Esophagus squamous epithelium (tissue), 5 donors: ENCODE measurements around the gene GPC5. TPM values are rescaled to one million over a fixed set of nuclear protein-coding genes. Genes with fewer than 3 reads are reported as not detected.

Source experiments
- DNase-seq: peaks from one replicate; lab custom pipeline; 2025; lab: John Stamatoyannopoulos, UW
- H3K27ac ChIP-seq, 4 donors: fragments of 200-600 bp; sonication (generic); one replicate each; pipeline ENCODE4 v1.5.1; 2016 to 2019; ENCODE audit warnings: mild to moderate bottlenecking in 1 of 4
- H3K27me3 ChIP-seq, 4 donors: fragments of 200-600 bp; sonication (generic); 1 replicate in 3 of 4; 2 replicates in 1 of 4; pipeline versions ENCODE4 v1.5.1 to v1.6.0; 2017 to 2021; ENCODE audit warnings: antibody characterized with exemption in 1 of 4
- H3K36me3 ChIP-seq, 3 donors: fragments of 200-600 bp; sonication (generic); one replicate each; pipeline ENCODE4 v1.5.1; 2016 to 2019
- H3K4me1 ChIP-seq, 3 donors: fragments of 200-600 bp; sonication (generic); one replicate each; pipeline ENCODE4 v1.5.1; 2017 to 2019
- H3K4me3 ChIP-seq, 4 donors: fragments of 200-600 bp; sonication (generic); 1 replicate in 3 of 4; 2 replicates in 1 of 4; pipeline ENCODE4 v1.5.1; 2016 to 2019; ENCODE audit warnings: mild to moderate bottlenecking in 2 of 4, moderate library complexity in 1 of 4
- H3K9me3 ChIP-seq, 3 donors: fragments of 200-600 bp; sonication (generic); one replicate each; pipeline ENCODE4 v1.5.1; 2016 to 2019
- POLR2A ChIP-seq, 4 donors: fragments of 450-650 bp; IDR thresholded peaks; one replicate each; pipeline ENCODE4 v1.6.1; 2017; ENCODE audit warnings: antibody characterized with exemption in 4 of 4, mild to moderate bottlenecking in 4 of 4, moderate library complexity in 3 of 4
- WGBS, 2 donors: methylation state at CpG; one replicate each; pipeline ENCODE4 v1.1.5; 2018; 5-methylcytosine and 5-hydroxymethylcytosine counted together
- intact Hi-C: fragments of 100-400 bp; cut with DNase I; formaldehyde crosslinking; loops from one replicate; pipeline ENCODE4 v1.15.0; 2022
- total RNA-seq, 4 donors: library from RNA; depleted of rRNA; stranded (reverse); fragments of >200 nt; gene quantifications; one replicate each; pipeline ENCODE4 v1.1.0, GENCODE V29; 2016
- TF ChIP-seq, protein P1 (sequence below), 6 experiments: fragments of 450-650 bp in 4 of 6; fragments of 200-600 bp in 2 of 6; sonication (generic) in 2 of 6; IDR thresholded peaks; one replicate each; pipeline ENCODE4 v1.5.1; 2016 to 2019; ENCODE audit warnings: antibody characterized with exemption in 6 of 6, mild to moderate bottlenecking in 4 of 6, moderate library complexity in 4 of 6
- donor health status: DM: yes; HTN: yes; CAD: no.

GPC5 gene
- total RNA-seq, 4 donors from 2014 or later: not detected

DNA sequence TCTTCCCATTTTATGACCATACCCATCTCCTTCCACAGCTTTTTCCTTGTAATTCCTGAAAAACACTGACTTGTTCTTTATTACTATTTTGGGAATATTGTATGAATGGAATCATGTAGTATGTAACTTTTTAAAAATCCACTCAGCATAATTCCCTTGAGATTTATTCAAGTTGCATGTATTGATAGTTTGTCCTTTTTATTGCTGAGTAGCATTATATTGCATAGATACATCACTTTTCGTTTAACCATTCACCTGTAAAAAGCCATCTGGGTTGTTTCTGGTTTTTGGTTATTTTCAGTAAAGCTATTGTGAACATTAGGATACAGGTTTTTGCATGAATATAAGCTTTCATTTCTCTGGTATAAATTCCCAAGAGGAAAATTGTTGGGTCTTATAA lies 115.4 kb downstream of the GPC5 start:
- no peak overlapping the region for H3K4me3 ChIP-seq
- intact Hi-C loops: no loop called here
- H3K27ac ChIP-seq: no peak overlapping the region
- no peaks in the 10 kb centered on the region for H3K27me3 ChIP-seq
- no peak for TF ChIP-seq POLR2A (IDR thresholded peaks at IDR 0.05)
- TF ChIP-seq, protein P1, sequence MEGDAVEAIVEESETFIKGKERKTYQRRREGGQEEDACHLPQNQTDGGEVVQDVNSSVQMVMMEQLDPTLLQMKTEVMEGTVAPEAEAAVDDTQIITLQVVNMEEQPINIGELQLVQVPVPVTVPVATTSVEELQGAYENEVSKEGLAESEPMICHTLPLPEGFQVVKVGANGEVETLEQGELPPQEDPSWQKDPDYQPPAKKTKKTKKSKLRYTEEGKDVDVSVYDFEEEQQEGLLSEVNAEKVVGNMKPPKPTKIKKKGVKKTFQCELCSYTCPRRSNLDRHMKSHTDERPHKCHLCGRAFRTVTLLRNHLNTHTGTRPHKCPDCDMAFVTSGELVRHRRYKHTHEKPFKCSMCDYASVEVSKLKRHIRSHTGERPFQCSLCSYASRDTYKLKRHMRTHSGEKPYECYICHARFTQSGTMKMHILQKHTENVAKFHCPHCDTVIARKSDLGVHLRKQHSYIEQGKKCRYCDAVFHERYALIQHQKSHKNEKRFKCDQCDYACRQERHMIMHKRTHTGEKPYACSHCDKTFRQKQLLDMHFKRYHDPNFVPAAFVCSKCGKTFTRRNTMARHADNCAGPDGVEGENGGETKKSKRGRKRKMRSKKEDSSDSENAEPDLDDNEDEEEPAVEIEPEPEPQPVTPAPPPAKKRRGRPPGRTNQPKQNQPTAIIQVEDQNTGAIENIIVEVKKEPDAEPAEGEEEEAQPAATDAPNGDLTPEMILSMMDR (IDR thresholded peaks at IDR 0.05): no peak
- no peaks in the 10 kb centered on the region for H3K4me1 ChIP-seq
- DNase-seq: no peak
- 43% methylated on average over 1 of the region's 1 CpG for whole genome bisulfite sequencing, 2 donors
- no peaks in the 10 kb centered on the region for H3K9me3 ChIP-seq
- no peaks in the 10 kb centered on the region for H3K36me3 ChIP-seq

DNA sequence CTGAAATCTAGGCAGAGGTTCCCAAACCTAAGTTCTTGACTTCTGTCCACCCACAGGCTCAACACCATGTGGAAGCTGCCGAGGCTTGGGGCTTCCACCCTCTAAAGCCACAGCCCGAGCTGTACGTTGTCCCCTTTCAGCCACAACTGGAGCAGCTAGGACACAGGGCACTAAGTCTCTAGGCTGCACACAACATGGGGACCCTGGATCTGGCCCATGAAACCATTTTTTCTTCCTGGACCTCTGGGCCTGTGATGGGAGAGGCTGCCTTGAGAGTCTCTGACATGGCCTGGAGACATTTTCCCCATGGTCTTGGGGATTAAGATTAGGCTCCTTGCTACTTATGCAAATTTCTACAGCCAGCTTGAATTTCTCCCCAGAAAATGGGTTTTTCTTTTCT lies 118.4 kb downstream of the GPC5 start:
- intact Hi-C loops: no loop called here
- no peaks in the 10 kb centered on the region for H3K9me3 ChIP-seq
- no peaks in the 10 kb centered on the region for H3K27me3 ChIP-seq
- H3K4me1 ChIP-seq: no peaks in the 10 kb centered on the region
- no peaks in the 10 kb centered on the region for H3K36me3 ChIP-seq
- H3K4me3 ChIP-seq: no peak overlapping the region
- no peak overlapping the region for H3K27ac ChIP-seq
- no peak for TF ChIP-seq POLR2A (IDR thresholded peaks at IDR 0.05)
- TF ChIP-seq, protein P1 (IDR thresholded peaks at IDR 0.05): no peak
- DNase-seq: no peak
- WGBS, 2 donors: 60 to 80% methylated on average over 1 of the region's 3 CpGs

DNA sequence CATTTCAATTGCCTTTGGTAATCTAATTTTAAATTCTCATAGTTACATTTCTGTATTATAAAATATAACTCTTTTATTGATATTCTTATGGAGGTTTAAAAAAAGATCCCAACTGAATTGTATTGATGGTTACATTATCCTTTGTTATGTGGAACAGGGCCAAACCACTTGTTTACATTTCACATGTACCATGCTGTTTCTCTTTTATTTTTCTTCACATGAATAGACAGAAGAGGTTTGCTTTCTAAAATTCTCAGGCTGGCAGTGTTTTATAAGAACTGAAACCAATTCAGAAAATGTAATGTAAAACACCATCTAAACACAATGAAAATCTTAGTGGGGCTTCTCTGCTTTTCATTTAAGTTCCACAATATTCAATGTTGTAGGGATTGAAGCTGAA lies 122.5 kb downstream of the GPC5 start:
- TF ChIP-seq POLR2A (IDR thresholded peaks at IDR 0.05): no peak
- Histone ChIP-seq H3K4me3 (no peak overlapping the region), H3K27me3 (no peaks in the 10 kb centered on the region), H3K36me3 (no peaks in the 10 kb centered on the region), H3K27ac (no peak overlapping the region), H3K9me3 (no peaks in the 10 kb centered on the region), H3K4me1 (no peaks in the 10 kb centered on the region)
- DNase-seq: no peak
- intact Hi-C loops: no loop called here

DNA sequence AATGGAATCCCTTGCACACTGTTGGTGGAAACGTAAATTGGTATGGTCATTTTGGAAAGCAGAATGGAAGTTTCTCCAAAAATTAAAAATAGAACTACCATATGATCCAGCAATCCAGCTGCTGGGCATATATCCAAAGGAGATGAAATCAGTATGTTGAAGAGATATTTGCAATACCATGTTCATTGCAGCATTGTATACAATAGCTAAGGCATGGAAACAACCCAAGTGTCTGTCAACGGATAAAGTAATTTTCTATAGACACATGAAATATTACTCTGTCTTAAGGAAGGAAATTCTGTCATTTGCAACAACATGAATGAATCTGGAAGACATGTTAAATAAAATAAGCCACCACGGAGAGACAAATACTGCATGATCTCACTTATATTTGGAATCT lies 124.7 kb downstream of the GPC5 start:
- WGBS, 2 donors: 38 to 52% methylated on average over 3 of the region's 3 CpGs
- H3K9me3 ChIP-seq: no peaks in the 10 kb centered on the region
- no peak overlapping the region for H3K4me3 ChIP-seq
- no peaks in the 10 kb centered on the region for H3K36me3 ChIP-seq
- no peaks in the 10 kb centered on the region for H3K4me1 ChIP-seq
- intact Hi-C loops: no loop called here
- TF ChIP-seq, protein P1 (IDR thresholded peaks at IDR 0.05): no peak
- no peak for DNase-seq
- H3K27me3 ChIP-seq: no peaks in the 10 kb centered on the region
- no peak overlapping the region for H3K27ac ChIP-seq

DNA sequence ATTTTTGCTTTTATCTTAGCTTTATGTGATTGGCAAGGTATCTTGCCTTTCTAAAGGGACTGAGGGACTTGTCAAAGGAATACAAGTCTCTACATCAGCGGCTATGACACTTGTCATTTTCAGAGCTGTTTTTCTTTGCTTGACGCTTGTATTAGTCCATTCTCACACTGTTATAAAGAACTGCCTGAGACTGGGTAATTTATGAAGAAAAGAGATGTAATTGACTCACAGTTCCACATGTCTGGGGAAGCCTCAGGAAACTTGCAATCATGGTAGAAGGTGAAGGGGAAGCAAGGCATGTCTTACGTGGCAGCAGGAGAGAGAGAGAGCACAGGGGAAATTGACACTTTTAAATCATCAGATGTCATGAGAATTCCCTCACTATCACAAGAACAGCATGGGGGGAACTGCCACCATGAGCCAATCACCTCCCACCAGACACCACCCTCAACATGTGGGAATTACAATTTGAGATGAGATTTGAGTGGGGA lies 128.2 kb downstream of the GPC5 start:
- no peak for TF ChIP-seq POLR2A (IDR thresholded peaks at IDR 0.05)
- TF ChIP-seq, protein P1 (IDR thresholded peaks at IDR 0.05): no peak
- no peaks in the 10 kb centered on the region for H3K4me1 ChIP-seq
- intact Hi-C loops: no loop called here
- no peak for DNase-seq
- H3K9me3 ChIP-seq: no peaks in the 10 kb centered on the region
- no peak overlapping the region for H3K4me3 ChIP-seq
- no peaks in the 10 kb centered on the region for H3K27me3 ChIP-seq
- 80 to 91% methylated on average over 2 to 3 of the region's 3 CpGs for WGBS, 2 donors
- H3K27ac ChIP-seq: no peak overlapping the region
- no peaks in the 10 kb centered on the region for H3K36me3 ChIP-seq
